ENCODE data around the gene ZDHHC23.

GRCh38 chr3:113946831-113947230, 982 bp upstream of the ZDHHC23 start:
- TF ChIP-seq CTCF (IDR thresholded peaks at IDR 0.05; ENCODE audit: insufficient read depth, low read depth, low read length) (no peak), EZH2 (IDR thresholded peaks at IDR 0.05; ENCODE audit: insufficient read depth, low read length) (no peak)
